HG03432 (cell line): ENCODE results near the gene RAB15.

Source experiments
- ATAC-seq: cut with Tn5 transposase; IDR thresholded peaks from one replicate; pipeline ENCODE4 v1.9.1; 2021; ENCODE audit warnings: mild to moderate bottlenecking, moderate library complexity; ENCODE audit not compliant: unreplicated experiment

RAB15 gene

DNA sequence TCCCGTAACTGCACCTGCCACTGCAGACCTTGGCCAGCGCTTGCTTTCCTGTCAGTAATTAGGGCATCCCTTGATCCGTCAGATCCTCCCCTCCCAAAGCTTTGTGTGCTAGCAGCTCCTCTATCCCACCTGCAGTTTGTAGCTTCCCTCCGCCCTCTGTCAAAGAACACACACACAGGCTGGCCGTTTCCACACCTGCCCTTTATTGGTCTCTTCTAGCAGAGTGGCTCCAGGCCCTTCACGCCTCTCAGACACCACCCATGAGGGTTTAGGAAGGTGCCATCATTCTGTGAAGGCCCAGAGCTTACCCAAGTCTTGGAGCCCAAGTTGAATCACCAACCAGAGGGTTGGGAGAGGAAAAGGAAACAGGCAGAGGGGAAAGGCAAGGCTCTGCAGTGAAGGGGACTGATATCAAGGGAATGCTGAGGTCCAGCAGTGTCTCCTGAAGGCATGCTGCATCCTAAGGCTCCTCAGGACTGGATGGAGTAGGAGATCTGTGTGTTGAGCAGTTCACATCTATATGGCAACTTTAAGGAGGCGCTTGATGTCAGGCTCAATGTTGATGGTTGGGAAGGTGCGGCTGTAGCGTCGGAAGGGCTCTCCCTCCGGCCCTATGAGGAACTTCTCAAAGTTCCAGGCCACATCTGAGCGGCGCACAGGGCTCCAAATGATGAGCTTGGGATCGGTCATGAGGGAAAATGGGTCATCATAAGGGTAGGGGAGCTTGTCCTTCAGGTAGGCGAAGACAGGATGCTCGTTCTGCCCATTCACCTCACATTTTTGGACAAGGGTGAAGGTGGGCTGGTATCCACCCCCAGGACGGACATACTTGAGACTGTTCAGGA is 32.9 kb downstream of the RAB15 start:
- ATAC-seq: no peak

DNA sequence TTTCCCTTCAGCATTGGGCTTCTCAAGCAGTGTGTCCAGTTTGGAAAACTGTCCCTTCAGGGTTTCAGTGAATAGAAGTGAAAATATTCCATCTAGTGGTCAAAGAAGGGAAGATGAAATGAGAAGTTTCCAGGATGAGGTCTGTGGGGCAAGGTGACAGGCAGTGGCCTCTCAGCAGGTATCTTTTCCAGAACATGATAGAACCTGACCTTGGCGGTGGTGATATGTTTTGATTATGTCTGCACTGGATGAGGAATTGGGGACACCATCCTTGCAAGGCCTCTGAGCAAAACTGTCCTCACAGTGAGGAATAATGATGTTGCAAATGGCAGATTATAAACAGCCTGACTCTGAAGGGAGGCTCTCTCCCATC is 34.3 kb downstream of the RAB15 start:
- ATAC-seq: no peak

DNA sequence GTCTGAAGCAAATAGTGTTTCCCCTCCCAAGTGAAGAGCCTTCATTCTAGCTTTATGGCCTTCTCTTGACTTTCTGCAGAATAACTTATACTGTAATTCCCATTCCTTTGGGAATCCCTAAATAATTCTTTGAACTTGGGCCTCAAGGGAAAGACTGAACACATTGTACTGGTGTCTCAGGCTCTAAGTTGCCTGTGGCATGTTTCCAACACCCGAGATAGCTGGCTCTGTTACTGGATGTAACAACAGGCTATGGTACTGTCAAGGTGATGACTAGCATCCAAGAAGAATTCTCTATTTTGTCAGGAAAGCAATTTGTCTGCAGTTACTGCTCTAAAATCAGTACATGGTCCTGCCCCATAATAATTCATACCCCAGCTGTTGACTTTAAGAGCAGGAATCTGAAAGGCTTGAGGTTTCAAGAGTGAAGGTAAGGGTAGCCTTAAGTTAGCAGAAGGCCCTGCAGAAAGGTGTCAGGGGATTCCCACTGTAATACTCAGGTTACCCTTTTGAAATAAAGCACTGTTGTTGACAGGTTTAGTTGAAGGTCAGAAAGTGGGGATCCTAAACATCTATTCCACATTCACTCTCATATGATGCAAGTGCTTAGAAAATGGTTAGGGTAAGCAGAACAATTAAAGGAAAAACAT is 34.8 kb downstream of the RAB15 start:
- ATAC-seq: no peak

DNA sequence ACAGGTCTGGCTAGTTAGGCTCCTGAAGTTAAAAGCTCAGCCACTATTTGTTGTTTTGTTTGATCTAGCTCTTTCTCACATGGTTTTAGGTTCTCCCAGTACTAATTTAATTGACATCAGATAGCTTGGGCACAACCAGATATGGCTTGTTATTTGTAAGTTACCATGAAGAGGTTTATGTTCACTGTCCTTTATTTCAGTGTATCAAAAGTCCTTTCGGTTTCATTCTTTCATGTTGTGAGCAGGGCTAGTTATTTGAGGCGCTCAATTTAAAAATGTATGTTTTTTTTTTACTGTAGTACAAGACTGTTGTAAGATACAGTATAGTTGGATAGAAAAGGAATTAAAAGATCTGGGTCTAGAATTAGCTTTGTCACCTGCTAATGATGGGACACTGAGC is 36.6 kb downstream of the RAB15 start:
- ATAC-seq: no peak

DNA sequence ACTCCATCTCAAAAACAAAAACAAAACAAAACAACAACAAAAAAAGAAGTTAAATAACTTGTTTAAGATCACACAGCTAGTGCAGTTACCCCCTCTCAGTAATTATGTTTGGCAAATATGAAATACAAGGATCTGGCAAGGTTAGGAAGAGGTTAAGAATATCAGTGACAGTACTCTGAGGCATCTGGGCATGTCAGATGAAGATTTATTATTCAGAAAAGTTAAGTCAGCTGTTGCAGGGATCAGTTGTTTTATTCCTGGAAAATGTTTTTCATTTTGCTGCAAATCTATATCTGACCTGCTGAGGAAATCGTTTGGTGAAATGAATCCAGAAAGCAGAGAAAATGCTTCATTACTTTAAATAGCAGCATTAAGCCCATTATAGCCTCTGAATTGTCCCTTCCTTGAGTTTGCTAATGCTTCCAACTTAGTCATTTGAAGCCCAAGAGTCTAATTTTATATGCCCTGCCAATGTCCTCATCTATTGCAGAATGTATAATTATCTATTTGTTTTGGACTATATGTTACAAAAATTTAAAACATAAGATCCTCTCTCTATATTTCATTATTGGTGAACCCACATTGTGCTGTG is 37.7 kb downstream of the RAB15 start:
- no peak for ATAC-seq

DNA sequence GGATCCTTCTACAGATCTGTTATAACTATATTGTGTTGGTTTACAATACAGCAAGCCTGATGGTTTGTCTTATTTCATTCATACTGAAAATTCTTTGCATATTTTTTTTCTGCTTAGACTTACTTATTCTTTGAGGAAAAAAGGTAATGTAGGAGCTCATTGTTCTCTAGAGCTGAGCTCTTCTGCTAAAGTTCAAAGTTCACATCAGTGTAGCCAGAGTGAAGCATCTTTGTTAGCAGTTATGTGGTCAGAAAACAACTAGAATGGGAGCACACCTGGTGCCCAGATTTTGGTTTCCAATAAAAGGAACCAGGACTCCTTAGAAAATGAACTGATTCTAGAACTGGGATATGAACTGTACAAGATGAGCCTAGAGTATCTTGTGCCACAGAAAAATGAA is 39.9 kb downstream of the RAB15 start:
- ATAC-seq: no peak

DNA sequence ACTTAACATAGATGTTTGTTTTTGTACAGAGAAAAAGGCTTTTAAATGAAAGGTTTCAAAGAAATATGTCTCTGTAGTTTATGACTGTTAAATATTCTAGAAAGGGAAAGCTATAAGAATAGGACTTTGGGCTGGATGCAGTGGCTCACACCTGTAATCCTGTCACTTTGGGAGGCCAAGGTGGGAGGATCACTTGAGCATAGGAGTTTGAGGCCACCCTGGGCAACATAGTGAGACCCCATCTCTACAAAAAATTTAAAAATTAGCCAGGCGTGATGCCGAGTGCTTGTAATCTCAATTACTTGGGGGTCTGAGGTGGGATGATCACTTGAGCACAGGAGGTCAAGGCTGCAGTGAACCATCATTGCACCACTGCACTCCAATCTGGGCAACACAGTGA is 41.0 kb downstream of the RAB15 start:
- no peak for ATAC-seq

DNA sequence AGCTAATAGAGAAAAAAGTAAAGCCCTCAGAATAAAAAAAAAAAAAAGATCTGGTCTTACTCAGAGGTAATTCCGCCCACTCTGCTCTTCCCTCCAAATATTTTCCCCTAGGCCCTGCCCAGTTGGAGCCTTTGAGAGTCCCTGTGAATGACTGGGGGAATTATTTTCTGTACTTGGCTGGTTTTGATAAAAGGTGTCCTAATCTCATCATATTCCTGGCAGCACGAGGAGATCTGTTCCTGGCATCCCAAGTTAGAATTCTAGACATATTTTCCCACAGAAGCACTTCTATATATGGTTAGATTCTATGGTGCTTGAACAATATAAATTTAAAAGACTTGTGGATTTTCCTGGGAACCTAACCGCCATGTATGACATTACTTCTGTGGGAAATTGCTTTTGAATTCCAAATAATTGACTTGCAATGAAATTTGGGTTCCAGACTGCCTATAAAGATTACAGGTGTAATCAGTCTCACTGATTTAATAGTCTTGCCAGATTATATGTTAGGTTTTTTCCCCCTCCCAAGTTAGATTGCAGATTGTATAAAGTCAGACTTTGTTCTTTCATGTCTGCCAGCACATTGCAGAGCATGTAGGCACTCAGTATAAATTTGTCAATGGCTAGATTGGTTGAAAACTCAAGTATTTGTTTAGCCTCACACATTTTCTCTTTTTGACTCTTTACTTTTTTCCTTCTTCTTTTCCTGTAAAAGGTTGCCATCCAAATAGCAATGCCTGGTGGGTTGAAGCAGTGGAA is 41.9 kb downstream of the RAB15 start:
- ATAC-seq: no peak

DNA sequence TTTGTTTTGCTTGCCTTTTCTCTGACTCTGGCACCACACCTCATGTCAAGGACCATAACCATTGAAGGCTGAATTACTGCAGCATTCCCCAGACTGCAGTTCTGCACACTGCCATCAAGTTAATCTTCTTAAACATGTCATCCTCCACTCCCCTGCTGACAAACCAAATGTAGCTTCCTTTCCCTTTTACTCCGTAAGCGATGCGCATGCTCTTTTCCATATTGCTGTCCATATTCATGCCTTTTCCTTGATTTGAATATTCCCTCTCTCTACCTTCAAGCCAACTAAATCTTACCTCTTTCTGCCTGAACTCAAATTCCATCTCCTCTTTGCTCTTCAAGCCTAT is 43.1 kb downstream of the RAB15 start:
- no peak for ATAC-seq

DNA sequence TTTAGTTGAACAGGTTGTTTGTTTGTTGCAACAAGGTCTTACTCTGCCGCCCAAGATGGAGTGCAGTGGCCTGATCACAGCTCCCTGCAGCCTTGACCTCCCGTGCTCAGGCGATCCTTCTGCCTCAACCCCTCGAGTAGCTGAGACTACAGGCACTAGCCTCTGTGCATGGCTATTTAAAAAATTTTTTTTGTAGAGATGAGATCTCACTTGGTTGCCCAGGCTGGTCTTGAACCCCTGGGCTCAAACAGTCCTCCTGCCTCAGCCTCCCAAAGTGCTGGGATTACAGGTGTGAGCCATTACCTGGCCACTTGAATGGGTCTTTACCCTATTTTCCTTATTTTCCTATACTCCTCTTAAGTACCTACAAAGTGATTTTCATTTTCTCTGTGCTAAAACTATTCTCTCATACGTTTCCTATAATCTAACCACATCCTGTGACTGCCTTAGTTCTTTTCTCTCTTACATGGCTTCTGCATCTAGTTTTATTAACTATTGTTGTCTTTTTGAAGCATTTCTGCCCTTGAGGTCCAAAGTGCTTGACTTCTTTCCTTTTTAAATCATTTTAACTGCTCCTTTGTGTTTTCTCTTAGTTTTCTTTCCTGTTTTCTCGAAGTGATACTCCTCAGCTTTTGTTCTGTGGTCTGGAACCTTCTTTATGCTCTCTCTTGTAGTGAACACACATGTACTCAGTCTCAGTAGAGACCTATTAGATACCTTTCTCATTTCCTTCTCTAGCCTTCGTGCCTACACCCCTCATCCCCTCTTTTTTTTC is 43.7 kb downstream of the RAB15 start:
- ATAC-seq: peak; percentile 85

DNA sequence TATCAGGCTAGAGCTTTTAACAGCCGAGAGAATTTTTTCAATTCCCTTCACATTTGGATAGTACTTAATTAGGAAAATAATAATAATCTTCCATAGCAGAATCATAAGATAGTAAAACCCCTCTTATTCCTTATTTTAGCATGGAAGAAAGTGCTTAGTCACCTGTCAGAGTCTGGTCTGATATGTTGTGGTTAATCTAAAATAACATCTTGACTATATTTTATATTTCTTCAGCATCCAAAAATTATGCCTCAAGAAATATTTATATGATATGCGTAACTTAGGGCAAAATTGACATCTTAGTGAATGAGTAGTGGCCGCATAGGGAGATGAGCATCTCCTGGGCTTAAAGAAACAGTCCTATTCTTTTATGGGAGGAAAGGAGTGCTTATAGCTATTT is 45.1 kb downstream of the RAB15 start:
- no peak for ATAC-seq

DNA sequence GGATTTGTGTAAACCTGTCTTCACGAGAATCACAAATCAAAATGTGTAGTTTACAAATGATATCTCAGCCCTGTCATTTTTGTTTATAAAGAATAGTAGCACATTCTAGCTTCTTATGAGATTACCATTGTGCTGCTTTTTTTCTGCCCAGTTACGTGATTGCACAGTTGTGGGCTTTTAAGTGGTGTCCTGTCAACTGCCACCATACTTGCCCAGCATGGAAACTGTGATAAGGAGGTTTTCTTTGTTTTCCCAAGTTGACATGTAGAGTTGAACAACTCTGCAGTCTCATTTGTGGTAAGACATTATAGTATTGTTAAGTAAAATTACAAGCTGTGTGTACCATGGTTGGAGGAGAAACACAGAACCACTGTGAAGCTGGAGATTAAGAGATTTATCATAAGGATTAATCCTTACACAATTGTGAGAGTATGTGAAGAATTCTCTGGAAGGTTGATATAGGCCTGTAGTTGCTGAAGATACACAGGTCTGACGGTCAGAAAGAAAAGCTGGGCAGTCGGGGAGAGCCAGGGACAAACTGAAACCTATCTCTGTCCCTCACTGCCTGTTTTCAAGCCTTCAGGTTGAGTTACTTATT is 45.6 kb downstream of the RAB15 start:
- ATAC-seq: no peak

DNA sequence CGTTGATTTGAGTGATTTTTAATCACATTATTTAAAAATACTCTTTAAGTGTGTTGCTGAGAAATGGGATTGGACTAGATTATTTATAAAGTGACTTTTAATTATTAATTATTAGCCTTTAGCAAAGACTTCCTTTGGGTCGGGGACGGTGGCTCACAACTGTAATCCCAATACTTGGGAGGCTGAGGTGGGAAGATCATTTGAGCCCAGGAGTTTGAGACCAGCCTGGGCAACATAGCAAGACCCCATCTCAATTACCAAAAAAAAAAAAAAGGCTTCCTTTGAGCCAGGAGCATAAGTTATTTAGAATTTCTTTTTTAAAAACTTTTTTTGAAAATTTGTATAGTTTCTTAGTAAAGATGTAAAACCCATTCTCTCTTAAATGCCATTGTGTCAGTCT is 49.1 kb downstream of the RAB15 start:
- ATAC-seq: no peak

DNA sequence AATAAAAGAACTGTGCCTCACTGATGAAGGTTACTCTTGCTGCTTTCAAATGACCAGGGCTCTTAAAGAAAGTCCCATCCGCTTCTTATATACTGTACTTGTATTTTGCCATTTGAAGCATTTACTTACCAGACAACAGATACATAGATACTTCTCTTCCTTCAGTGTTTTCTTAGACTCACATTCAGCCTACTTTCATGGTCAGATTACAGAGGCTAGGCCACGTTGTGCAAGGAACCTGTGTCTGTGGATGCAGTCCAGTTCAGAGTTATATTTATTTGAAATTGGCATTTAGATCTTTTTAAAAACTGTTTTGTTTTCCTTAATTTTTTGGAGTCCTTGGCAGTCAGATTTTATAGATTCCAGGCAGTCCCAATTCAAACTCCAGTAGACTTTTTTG is 51.7 kb downstream of the RAB15 start:
- ATAC-seq: no peak

DNA sequence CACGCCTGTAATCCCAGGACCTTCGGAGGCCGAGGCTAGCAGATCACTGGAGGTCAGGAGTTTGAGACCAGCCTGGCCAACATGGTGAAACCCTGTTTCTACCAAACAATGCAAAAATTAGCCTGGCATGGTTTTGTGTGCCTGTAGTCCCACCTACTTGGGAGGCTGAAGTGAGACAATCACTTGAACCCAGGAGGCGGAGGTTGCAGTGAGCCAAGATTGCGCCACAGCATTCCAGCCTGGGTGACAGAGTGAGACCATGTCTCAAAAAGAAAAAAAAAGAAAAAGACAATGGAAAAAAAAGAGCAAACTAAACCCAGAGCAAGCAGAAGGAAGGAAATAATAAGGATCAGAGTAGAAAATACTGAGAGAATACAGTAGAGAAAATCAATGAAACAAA is 52.5 kb downstream of the RAB15 start:
- no peak for ATAC-seq

DNA sequence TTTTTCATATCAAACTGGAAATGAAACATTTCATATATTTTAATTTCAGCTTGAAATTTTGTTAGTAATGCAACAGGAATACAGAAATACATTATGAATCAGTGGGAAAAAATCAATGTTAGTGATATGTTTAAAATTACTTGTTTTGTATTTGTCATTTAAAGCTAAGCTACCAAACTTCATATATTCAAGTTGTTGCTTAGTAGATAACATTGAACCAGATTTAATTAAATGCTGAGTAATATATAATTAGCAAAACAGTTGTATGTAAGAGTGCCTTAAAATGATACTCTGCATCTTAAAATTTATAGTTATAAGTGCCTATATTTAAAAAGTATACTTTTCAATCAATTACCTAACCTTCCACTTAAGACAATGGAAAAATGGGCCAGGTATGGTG is 52.9 kb downstream of the RAB15 start:
- ATAC-seq: no peak

DNA sequence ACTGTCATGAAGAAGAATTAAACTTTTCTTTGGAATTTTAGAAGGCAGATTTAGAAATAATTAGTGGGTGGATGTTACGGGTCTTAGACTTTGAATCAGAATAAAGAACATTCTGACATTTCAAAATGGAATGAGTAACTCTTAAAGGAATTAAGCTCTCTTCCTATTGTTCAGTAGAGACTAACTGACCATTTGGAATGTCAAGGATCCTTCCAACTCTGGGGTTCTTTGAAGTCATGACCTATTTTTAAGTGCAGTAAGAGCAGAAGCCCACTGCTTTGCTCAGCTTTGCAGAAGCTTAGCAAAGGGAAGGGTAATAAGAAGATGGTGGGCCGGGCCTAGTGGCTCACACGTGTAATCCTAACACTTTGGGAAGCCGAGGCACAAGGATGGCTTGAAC is 53.9 kb downstream of the RAB15 start:
- no peak for ATAC-seq

DNA sequence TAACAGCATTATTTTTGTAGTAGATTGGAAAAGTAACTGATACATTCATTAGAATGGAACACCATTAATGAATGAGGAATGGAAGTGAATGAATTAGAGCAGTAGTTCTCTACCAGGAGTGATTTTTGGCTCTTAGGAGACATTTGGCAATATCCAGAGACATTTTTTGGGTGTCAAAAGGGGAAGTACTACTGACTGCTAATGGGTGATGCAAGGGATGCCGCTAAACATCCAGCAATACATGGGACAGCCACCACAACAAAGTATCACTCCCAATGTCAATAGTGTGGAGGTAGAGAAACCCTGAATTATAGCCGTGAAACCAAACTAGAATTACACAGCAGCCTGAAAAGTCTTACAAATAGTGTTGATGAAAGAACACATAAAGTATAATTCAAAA is 56.3 kb downstream of the RAB15 start:
- ATAC-seq: no peak

DNA sequence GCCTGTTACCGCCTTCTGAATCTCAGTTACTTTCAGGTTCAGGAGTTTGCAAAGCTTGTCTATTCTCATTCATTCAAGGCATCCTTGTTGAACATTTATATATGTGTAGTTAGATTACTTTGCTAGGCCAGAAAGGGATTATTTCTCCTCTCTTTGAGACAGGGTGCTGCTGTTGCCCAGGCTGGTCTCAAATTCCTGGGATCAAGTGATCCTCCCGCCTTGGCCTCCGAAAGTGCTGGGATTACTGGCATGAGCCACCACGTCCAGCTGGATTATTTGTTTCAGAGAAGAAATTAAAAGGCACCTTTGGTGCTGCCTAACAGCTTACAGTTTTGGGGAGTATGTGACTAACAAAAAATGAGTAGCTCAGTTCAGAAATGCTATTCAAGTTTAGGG is 57.1 kb downstream of the RAB15 start:
- no peak for ATAC-seq

DNA sequence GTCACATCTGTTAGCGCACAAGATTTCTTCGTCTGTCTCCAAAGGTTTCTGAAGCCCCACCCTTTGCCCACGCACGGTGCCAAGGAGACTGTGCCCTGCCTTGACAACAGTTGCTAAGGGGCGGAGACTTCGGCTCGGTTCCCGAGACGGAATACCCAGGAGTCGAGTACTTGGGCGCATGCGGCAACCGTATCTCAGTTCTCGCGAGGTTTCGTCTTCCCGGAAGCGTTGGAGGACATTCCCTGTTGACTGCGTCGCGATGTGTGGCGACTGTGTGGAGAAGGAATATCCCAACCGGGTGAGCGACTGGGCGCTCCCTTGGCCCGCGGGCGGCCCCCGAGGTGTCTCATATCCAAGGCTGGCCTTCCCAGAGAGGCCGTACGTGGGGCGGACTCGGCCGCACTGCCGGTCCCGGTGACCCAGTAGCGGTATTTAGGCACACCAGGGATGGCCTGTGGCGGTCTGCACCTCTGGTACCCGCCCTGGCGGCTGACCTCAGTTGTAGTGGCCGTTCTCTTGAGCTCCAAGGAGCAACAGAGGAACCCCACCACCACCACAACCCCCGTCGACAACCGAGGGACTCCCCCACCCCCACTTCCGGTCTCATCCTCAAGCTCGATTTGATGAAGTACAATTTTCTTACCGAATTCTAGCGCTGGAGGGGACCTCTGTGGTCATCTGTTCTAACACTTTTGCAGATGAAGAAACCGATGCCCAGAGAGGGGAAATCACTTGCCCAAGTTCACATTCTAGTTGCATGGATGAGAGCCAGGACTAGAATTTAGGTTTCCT is 57.7 kb downstream of the RAB15 start, which contains the start of gene CHURC1:
TSS of gene CHURC1 (plus strand) at position 219 of the 792 bp plus-strand sequence. CDS start at position 260, 41 bp downstream.
- ATAC-seq: peak; percentile 99
